T-helper 2 cell treated with Interferon-gamma antibody and Interleukin-4, amounts not matched to agents 100 ng/mL and 5 ng/mL, for 36 hours (primary cell): ENCODE data around the gene C20orf96. TPM values are rescaled to one million over a fixed set of nuclear protein-coding genes. Genes with fewer than 3 reads are reported as not detected.
"Not testable (repeated sequence)": the region's sequence is repeated elsewhere in the genome, so short reads cannot be mapped to it uniquely, and the experiment has no call there.

Source experiments
- intact Hi-C: fragments of 100-400 bp; cut with micrococcal nuclease; formaldehyde crosslinking; loops from one replicate; pipeline ENCODE4 v1.15.1; 2023
- total RNA-seq: library from RNA; stranded (reverse); gene quantifications from 2 replicates; pipeline ENCODE4 v1.2.3, GENCODE V29; 2022

Gene C20orf96, protein sequence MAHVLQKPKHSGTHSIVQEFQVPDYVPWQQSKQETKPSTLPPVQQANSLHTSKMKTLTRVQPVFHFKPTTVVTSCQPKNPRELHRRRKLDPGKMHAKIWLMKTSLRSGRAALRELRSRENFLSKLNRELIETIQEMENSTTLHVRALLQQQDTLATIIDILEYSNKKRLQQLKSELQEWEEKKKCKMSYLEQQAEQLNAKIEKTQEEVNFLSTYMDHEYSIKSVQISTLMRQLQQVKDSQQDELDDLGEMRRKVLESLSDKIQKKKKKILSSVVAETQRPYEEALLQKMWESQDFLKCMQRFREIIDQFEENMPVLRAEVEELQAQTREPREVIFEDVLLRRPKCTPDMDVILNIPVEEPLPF
- 6.8 and 6.9 TPM in 2 replicates for total RNA-seq

DNA sequence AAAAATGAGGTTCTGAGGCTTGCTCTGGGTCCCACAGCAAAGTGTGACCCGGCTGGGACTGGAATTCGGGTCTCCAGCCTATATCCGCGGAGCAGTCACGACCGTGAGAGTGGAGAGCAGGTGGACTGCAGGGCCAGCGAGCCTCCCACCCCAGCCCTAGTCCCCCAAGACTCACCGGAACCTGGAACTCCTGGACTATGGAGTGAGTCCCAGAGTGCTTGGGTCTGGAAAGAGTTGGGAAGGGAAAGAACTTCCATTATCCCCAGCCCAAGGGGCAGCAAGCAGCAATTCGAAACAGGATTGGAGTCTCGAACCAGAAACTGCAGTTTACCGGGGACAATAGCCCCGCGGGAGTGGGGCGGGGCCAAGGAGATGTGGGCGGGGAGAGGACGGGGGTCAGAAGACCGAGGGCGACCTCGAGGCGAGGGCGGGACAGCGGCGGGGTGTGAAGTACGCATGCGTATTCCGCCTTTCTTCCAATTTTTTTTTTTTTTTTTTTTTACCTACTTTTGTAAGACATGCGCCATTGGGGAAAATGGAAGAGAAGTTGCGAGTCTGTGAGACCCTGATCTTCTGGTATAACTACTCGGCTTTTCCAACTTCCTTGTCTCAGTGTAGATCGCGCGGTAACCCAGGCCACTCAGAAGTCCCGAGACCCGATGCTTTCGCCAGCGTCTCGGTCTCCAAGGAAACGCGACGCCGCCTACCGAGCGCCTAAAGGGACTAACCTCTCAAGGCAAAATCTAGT is at the start of gene C20orf96:
Gene C20orf96, minus strand, starts transcription at position 667 of the 748 bp plus-strand sequence. Its CDS starts 140 bp downstream, at position 527.
- intact Hi-C loops = loop anchor here (1.0 kb wide), 3 partner anchors 8 to 35 kb away; partner anchors contain the start of gene SOX12

DNA sequence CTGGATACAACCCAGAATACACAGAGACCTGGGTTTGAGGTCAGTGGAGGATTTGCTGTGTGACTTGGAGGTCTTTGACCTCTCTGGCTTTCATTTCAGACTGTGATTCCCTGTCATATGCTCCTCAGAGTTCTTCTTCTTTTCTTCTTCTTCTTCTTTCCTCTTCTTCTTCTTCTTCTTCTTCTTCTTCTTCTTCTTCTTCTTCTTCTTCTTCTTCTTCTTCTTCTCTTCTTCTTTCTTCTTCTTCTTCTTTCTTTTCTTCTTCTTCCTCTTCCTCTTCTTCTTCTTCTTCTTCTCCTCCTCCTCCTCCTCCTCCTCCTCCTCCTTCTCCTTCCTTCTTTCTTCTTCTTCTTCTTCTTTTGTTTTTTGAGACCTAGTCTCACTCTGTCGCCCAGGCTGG is 45.5 kb upstream of the C20orf96 start:
- intact Hi-C loops = not testable (repeated sequence)

DNA sequence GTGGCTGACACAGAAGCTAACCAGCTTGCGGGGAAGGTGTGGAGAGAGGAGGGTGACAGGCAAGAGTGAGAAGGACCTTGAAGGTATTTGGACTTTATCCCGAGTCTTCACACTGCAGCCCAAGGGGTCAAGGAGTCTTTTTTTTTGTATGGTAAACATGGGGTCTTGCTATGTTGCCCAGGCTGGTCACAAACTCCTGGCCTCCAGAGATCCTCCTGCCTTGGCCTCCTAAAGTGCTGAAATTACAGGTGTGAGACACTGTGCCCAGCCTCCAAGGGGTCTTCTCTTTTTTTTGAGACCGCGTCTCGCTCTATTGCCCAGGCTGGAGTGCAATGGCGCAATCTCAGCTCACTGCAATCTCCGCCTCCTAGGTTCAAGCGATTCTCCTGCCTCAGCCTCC is 44.0 kb upstream of the C20orf96 start:
- intact Hi-C loops = no loop called here

DNA sequence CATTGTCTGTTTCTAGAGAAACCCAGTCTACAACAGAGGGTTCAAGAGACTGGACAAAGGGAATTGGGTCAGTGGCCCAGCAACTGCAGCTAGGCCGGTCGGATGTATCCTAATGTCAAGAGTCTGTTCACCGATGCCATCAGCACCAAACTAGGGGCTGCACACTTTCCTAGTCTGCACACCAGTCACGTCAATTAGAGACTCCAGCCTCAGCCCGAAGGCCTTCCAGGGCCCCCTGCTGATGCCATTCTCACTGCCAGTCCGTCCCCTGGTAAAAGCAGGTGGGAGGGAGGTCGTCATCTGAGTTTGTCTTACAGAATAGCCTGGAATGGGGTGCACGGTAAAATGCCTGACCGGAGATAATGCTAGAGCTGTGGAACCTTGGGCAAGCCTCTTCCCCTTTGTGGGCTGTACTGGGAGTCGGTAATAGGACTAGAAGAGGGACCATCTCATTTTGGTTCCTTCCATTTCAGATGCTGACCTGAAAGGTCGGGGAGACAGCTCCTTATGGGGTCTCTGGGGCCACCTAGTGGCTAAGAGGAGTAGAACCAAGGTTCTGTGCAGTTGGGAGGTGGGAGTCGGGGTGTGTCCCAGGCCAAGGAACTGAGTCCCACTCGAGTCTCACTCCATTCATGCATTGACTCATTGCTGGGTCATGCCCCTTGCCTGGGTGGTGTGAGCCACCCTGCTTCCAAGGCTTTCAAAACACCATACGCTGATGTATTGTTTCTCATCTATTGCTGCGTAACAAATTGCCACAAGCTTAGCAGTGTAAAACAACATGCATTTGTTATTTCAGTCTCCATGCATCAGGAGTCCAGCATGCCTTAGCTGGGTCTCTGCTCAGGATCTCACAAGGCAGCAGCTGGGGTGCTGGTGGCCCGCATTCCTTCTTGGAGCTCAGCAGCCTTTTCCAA is 39.9 kb upstream of the C20orf96 start:
- intact Hi-C loops = loop anchor here (1.0 kb wide), 3 partner anchors 17 to 121 kb away; partner anchors contain the start of gene NRSN2

DNA sequence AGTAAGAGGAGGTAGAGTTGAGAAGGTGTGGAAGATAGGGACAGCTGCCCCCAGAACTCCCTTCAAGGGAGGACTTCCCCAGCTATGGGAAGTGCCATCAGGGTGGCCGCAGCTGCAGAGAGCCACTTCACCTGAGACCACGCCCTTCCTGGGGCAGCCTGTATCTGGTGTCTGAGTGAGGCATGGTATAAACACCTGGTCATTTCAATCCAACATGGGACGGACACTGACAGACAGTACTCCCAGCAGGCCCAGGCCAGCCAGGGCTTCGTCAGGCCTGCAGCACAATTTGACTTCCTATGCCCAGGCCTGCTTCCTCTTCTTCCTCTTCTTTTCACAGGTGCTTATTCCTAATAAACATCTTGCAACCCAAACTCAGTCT is 39.3 kb upstream of the C20orf96 start:
- intact Hi-C loops = loop anchor here (1.0 kb wide), 3 partner anchors 17 to 121 kb away; partner anchors contain the start of gene NRSN2

DNA sequence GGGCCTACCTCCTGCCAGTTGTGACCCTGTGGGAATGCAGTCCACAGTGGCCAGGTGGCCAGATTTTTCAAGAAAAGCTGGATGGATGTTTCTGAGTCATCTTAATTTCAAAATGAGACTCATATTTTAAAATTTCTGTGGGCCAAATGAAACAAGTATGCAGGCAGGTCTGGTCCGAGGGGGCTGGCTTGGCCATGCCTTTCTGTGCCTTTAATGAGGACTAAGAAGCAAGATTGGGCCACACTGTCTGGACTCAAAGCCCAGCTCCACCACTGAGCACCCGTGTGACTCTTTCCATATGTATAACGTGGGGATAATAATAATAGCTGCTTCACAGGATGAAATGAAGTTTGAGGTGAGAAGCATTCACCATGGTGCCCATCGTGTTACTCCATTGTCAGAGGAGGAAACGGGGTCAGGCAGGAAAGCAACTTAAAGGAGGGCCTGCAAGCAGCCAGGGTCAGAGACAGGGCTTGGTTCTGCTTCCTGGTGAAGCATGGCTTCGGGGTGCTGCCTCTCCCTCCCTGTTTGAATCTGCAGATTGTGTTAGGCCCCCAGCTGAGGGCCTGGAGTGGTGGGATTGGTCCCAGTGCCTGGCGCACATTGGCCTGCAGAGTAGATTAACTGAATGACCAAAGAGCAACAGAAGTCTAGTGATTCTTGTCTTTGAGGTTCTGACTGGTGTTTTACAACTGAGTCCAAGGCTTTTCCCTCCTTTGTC is 38.6 kb upstream of the C20orf96 start:
- intact Hi-C loops = no loop called here

DNA sequence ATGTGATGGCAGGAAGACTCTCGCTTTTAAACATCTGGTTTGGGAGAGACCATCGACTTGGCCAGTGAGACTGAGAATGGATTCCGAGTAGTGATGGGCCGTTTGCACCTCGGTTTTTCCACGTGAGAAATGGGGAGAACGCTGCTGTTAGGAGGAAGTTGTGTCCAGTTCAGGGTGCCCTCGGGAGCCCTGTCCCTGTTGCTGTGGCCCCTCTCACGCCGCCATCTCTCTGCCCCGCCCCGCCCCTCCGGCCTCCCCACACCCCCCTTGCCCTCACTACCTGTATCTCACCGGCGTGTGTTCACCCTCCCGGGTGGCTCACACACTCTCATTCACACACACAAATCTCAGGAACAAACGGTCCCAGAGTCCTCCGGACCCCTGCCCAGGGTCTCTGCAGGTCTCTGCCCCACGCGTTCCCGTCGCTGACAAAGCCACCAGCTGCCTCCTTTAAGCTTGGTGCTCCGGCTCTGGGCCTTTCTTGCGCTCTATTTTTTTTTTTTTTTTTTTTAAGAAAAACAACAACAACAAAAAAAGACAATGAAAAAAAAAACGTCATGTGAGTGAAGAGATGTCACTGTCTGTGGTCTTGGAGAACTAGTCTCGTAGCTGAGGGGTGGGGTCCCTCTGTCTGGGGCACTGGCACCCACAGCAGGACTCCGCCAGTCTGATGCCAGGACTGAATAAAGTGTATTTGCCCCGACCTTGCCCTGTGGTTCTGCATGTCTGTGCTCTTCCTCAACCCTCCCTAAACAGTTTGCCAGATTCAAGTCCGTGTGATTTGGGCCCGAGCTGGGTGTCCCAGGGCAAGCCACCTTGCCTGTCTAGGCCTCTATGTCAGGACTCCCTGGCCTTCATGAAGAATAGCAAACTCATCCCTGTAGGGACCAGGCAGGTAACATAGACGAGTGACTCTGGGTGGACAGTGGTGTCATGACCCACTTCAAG is 37.8 kb upstream of the C20orf96 start:
- intact Hi-C loops = no loop called here

DNA sequence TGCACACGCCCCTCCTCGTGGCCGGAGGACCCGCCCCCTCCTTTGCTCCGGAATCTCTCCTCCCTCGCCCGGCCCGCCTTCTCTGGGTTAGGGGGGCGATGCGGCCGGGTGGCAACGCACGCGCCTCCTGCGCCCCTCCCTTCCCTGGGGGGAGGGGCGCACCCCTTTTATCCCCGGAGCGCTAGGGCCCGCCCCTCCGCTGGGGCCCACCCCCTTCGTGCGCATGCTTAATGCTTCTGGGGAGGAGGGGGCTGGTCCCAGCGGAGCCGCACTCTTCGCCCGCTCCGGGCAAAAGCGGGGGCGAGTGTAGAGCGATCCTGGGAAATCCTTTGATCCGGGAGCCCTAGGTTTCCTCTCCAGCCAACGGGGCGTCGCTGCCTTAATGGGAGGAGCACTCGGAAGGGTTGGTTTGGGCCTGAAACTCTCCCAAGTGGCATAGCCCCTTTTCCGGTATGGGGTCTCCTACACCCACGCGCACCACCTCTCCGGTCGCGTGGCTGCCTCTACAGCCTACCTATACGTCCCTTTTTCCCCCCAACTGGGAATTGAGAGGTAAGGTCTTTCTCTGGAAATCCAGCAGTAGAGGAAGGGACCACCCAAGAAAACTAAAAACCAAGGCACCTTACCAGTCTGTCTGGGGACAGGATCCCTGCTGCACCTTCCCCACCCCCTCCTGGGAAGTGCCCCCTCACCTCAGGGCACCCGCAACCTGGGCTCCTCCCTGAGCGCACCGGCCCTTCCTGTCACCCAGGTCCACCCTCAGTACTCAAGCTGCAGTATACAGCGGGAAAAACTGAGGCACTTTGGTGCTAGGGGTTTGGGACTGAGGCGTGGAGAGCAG is 36.9 kb upstream of the C20orf96 start:
- intact Hi-C loops = loop anchor here (1.0 kb wide), 1 partner anchor 21 kb away; no protein-coding TSS in a partner anchor

DNA sequence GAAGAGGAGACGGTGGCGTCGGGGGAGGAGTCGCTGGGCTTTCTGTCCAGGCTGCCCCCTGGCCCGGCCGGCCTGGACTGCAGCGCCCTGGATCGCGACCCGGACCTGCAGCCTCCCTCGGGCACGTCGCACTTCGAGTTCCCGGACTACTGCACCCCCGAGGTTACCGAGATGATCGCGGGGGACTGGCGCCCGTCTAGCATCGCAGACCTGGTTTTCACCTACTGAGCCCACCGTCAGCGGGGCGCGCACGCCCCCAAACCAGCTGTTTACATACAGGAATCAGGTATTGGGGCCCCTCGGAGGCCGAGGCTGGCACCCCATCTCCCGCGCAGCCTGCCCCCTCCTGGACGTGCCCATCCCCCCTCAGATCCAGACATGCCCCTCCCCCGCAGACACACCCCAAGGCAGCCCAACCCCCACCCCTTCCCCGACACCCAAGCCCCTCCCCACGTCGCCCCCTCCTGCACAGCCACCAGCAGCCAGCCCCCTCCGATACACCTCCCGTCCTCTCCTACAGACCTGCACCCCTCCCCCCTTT is 36.2 kb upstream of the C20orf96 start:
- intact Hi-C loops = loop anchor here (1.0 kb wide), 1 partner anchor 22 kb away; no protein-coding TSS in a partner anchor

DNA sequence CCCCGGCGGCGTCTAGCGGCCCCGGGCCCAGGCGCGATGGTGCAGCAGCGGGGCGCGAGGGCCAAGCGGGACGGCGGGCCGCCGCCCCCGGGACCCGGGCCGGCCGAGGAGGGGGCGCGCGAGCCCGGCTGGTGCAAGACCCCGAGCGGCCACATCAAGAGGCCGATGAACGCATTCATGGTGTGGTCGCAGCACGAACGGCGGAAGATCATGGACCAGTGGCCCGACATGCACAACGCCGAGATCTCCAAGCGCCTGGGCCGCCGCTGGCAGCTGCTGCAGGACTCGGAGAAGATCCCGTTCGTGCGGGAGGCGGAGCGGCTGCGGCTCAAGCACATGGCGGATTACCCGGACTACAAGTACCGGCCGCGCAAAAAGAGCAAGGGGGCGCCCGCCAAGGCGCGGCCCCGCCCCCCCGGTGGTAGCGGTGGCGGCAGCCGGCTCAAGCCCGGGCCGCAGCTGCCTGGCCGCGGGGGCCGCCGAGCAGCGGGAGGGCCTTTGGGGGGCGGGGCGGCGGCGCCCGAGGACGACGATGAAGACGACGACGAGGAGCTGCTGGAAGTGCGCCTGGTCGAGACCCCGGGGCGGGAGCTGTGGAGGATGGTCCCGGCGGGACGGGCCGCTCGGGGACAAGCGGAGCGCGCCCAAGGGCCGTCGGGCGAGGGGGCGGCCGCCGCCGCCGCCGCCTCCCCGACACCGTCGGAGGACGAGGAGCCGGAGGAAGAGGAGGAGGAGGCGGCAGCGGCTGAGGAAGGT is 35.5 kb upstream of the C20orf96 start:
- intact Hi-C loops = loop anchor here (1.0 to 2.0 kb wide), 4 partner anchors 29 to 136 kb away; partner anchors contain the start of genes C20orf96, TBC1D20, TRIB3 and ZCCHC3

DNA sequence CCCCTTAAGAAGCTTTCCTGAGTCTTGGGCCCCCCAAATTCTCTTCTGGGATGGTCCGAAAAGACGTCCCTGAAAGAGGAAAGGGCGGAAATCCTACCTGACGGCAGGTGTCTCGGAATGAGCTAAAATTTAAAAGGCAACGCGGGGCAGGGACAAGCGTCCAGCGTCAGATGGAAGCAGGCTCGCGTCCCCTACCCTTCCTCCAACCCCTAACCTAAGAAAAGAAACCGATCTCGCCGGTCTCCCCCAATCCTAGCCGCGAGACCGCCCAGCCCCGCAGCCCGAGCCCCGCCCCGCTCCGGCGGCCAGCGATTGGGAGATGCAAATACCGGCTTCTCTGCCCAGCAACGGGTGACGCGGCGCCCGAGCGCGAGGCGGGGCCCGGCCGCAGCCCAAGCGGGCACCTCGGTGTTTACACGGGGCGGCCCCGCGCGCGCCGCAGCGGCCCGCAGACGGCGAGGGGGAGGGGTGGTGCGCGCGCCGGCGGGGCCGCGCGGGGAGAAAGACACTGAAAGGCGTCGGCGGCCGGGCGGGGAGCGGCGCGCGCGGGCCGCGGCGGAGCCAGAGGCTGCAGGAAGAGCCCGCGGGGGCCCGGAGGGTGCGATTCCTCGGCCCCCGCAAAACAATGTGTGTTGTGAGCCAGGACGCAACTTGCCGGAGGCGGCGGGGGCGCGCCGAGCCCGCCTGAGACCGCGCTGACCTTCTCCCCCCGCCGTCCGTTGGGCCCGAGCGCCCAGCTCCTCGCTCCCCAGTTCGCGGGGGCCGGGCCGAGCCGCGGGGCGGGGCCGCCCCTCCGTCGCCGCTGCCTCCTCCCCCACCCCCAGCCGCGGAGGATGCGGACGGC is 34.7 kb upstream of the C20orf96 start, which contains the start of gene SOX12:
Gene SOX12, plus strand, starts transcription at position 508 of the 844 bp plus-strand sequence. CDS start 373 bp downstream, outside the sequence.
- intact Hi-C loops = loop anchor here (1.0 to 2.0 kb wide), 4 partner anchors 28 to 137 kb away; partner anchors contain the start of genes C20orf96, TBC1D20, TRIB3 and ZCCHC3

DNA sequence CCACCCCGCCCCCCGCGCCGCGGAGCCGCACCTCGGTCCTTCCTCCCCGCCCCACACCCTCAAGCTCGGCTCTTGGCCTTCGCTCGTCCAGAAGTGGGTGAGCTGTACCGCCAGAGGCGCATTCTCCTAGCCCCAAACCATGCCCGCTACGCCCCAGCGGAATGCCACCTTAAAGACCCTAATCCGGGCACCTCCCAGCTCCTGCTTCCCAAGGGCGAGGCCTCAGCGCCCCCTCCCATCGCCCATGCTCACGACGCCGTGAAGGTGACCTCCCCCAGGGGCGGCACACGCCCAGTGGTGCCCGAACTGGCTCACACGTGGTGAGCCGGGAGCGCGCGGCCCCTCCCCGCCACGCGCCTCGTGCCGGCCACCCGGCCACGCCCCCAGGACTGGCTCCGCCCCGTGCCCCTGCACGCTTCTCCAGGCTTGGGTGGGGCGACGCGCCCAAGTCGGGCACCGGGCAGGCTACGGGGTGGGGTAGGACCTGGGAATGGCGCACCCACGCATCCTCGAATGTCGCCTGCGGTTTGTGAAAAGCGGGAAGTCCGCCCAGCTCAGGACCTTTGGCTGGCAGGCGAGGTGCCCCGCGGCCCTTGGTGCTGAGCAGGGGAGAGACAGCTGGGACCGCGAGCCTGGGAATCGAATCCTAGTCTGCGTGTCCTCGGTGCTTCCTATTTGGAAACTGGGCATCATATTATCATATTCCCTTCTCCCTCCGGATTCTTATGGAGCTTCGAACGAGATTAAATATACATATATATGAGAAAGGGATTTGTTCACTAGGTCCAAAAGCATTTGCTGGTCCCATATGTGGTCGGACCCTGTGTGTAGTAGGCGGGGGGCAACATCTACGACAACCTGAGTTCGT is 33.9 kb upstream of the C20orf96 start:
- intact Hi-C loops = loop anchor here (1.0 to 2.0 kb wide), 5 partner anchors 14 to 138 kb away; partner anchors contain the start of genes C20orf96, TBC1D20, TRIB3 and ZCCHC3

DNA sequence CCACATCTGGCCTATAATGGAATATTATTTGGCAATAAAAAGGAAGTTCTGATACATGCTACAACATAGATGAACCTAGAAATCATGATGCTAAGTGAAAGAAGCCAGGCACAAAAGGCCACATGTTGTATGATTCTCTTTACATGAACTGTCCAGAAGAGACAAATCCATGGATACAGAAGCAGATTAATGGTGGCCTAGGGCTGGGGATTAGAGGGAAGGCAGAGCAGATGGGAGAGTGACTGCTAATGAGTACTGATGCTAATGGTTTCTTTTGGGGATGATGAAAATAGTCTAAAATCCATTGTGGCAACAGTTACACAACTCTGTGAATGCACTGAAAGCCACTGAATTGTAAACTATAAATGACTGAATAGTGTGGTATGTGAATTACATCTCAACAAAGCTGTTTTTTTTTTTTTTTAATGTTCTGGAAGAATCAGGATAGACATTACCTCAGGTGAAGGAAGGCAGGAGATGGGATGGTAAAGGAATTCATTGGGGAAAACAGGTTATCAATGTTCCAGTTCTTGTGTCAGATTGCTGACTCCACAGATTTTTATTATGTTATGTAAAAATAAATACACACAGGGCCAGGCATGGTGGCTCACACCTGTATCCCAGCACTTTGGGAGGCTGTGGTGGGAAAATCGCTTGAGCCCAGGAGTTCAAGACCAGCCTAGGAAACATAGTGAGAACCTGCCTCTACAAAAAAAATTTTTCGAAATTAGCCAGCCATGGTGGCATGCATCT is 25.9 kb upstream of the C20orf96 start:
- intact Hi-C loops = no loop called here

DNA sequence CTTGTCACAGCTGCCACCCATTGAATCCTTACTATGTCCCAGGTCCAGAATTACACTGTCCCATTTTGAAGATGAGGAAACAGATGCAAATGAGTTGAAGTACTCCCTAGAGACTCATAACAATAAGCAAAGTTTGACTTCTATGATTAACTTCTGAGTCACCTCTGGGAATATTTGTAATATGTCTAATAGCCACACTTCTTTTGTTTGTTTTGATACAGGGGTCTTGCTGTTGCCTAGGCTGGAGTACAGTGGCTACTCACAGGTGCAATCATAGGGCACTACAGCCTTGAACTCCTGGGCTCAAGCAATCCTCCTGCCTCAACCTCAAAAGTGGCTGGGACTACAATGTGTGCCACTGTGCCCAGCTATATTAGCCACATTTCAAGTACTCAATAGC is 23.4 kb upstream of the C20orf96 start:
- intact Hi-C loops = no loop called here
